PC-3 (cell line): ENCODE data around the gene C19orf33. TPM values are rescaled to one million over a fixed set of nuclear protein-coding genes. Genes with fewer than 3 reads are reported as not detected.

Experiments
- ATAC-seq: fragments of 200-7000 bp; cut with Tn5 transposase; 2 replicates; pipeline ENCODE4 v1.9.1; 2020; ENCODE audit warnings: mild to moderate bottlenecking, moderate library complexity
- BruUV-seq: library from RNA; stranded (reverse); fragments of 400-500 nt; replicated peaks from 2 replicates; lab custom pipeline; 2021; lab: Mats Ljungman, UMichigan
- CTCF ChIA-PET: fragments of 300-600 bp; sonication (Branson Sonifier 250); formaldehyde crosslinking; loops from one replicate; lab custom pipeline; 2022; ENCODE audit warnings: antibody characterized with exemption; lab: Charles Lee
- POLR2A ChIA-PET: fragments of 300-600 bp; sonication (Branson Sonifier 250); formaldehyde crosslinking; loops from one replicate; lab custom pipeline; 2022; ENCODE audit warnings: antibody characterized with exemption; ENCODE audit not compliant: unreplicated experiment; lab: Charles Lee
- DNase-seq: peaks from one replicate; pipeline ENCODE4 v3.0.0-alpha.2; 2015
- H2AFZ ChIP-seq: fragments of 300-600 bp; sonication (generic); 2 replicates; pipeline ENCODE4 v1.6.0; 2016; ENCODE audit warnings: antibody characterized with exemption, low read length
- H3F3A ChIP-seq: fragments of 300-600 bp; sonication (generic); one replicate; pipeline ENCODE4 v1.6.0; 2017; ENCODE audit warnings: antibody characterized with exemption, low read length, control low read depth, mild to moderate bottlenecking; ENCODE audit not compliant: unreplicated experiment
- H3K27ac ChIP-seq: fragments of 300-600 bp; sonication (generic); 2 replicates; pipeline ENCODE4 v1.5.1; 2016; ENCODE audit warnings: mild to moderate bottlenecking, low read length
- H3K27me3 ChIP-seq: fragments of 300-600 bp; sonication (generic); 2 replicates; pipeline ENCODE4 v1.6.1; 2016; ENCODE audit warnings: low read length, mixed read lengths
- H3K36me3 ChIP-seq: fragments of 300-600 bp; sonication (generic); 2 replicates; pipeline ENCODE4 v1.6.1; 2016; ENCODE audit warnings: low read depth, mixed run types, low read length, mixed read lengths
- H3K4me1 ChIP-seq: fragments of 300-600 bp; sonication (generic); 2 replicates; pipeline ENCODE4 v1.5.1; 2016; ENCODE audit warnings: low read length; ENCODE audit not compliant: insufficient read depth
- H3K4me2 ChIP-seq: fragments of 300-600 bp; sonication (generic); 2 replicates; pipeline ENCODE4 v1.6.0; 2016; ENCODE audit warnings: low read length
- H3K4me3 ChIP-seq: fragments of 300-600 bp; sonication (generic); 2 replicates; pipeline ENCODE4 v1.5.1; 2016; ENCODE audit warnings: mild to moderate bottlenecking, low read length, mixed read lengths
- H3K79me2 ChIP-seq: fragments of 300-600 bp; sonication (generic); 2 replicates; pipeline ENCODE4 v1.6.1; 2017; ENCODE audit warnings: low read length, mixed read lengths
- H3K9ac ChIP-seq: fragments of 300-600 bp; sonication (generic); 2 replicates; pipeline ENCODE4 v1.6.0; 2016; ENCODE audit warnings: mild to moderate bottlenecking, low read length
- H3K9me2 ChIP-seq: fragments of 300-600 bp; sonication (generic); replicated peaks from 2 replicates; pipeline ENCODE4 v1.6.1; 2016; ENCODE audit warnings: mixed run types, low read length, mixed read lengths
- H3K9me3 ChIP-seq: fragments of 300-600 bp; sonication (generic); 2 replicates; pipeline ENCODE4 v1.6.1; 2016; ENCODE audit warnings: low read length, mixed read lengths
- H4K20me1 ChIP-seq: fragments of 300-600 bp; sonication (generic); 2 replicates; pipeline ENCODE4 v1.6.1; 2016; ENCODE audit warnings: low read length, mixed read lengths
- CTCF ChIP-seq: fragments of 300-600 bp; sonication (generic); conservative IDR thresholded peaks from 2 replicates; pipeline ENCODE4 v1.5.1; 2017; ENCODE audit warnings: antibody characterized with exemption, low read depth, mild to moderate bottlenecking, low read length
- EZH2 ChIP-seq: fragments of 300-600 bp; sonication (generic); IDR thresholded peaks from one replicate; pipeline ENCODE4 v1.6.1; 2017; ENCODE audit warnings: antibody characterized with exemption, mild to moderate bottlenecking, low read length; ENCODE audit not compliant: unreplicated experiment
- EZH2phosphoT487 ChIP-seq: fragments of 300-600 bp; sonication (generic); IDR thresholded peaks from 2 replicates; pipeline ENCODE4 v1.6.1; 2018; ENCODE audit warnings: mild to moderate bottlenecking, antibody characterized with exemption, low read length, borderline replicate concordance
- intact Hi-C: fragments of 100-400 bp; cut with micrococcal nuclease; formaldehyde crosslinking; loops from 2 replicates; pipeline ENCODE4 v1.9.0; 2023
- total RNA-seq: library from RNA; depleted of rRNA; stranded (reverse); fragments of >200 nt; gene quantifications from 2 replicates; pipeline ENCODE4 v1.2.3, GENCODE V29; 2014

C19orf33 gene
- total RNA-seq, 1 experiment from 2014 or later, result 212 TPM

- Histone ChIP-seq H3K9me2 (no peaks in the 10 kb centered on the region), H3K36me3 (no peaks in the 10 kb centered on the region), H3K27me3 (no peaks in the 10 kb centered on the region), H3K79me2 (peaks cover 65% of the 10 kb centered on the region), H3K4me1 (peaks cover 59% of the 10 kb centered on the region), H3K9ac (peak overlapping the region; percentile 86), H3F3A (no peaks in the 10 kb centered on the region), H3K4me3 (peak overlapping the region; percentile 91), H3K9me3 (no peaks in the 10 kb centered on the region), H3K27ac (peak overlapping the region; percentile 73), H4K20me1 (peaks cover 18% of the 10 kb centered on the region), H2AFZ (no peak overlapping the region), H3K4me2 (peak overlapping the region; percentile 85)
- POLR2A ChIA-PET, result interaction anchor here (0.6 to 1.9 kb wide), 3 partner anchors 24 to 766 kb away, joined by 3 to 7 read pairs (median 5); partner anchors contain the start of gene FBXO27
- peak; percentile 37 for DNase-seq
- ATAC-seq, result no peak
- intact Hi-C loops, result loop anchor here (2.0 kb wide), 1 partner anchor 39 kb away; the partner anchor contains the start of gene C19orf33
- no peak for TF ChIP-seq EZH2phosphoT487
- TF ChIP-seq EZH2, result no peak
- no peak for TF ChIP-seq CTCF
- no TSS peak for BruUV-seq
- CTCF ChIA-PET, result no interaction called here
Measured at GRCh38 chr19:38265921-38266429, 38.1 kb upstream of the C19orf33 start.

- Histone ChIP-seq H3K4me3 (peak overlapping the region; percentile 91), H3K9me2 (no peaks in the 10 kb centered on the region), H3K27ac (peak overlapping the region; percentile 73), H3F3A (no peaks in the 10 kb centered on the region), H3K36me3 (no peaks in the 10 kb centered on the region), H4K20me1 (peaks cover 18% of the 10 kb centered on the region), H3K4me2 (peak overlapping the region; percentile 85), H3K4me1 (peaks cover 65% of the 10 kb centered on the region), H3K9ac (peak overlapping the region; percentile 86), H3K9me3 (no peaks in the 10 kb centered on the region), H3K27me3 (no peaks in the 10 kb centered on the region), H2AFZ (no peak overlapping the region), H3K79me2 (peaks cover 76% of the 10 kb centered on the region)
- POLR2A ChIA-PET, result interaction anchor here (0.6 to 1.9 kb wide), 5 partner anchors 9 to 765 kb away, joined by 3 to 10 read pairs (median 6); partner anchors contain the start of gene FBXO27
- DNase-seq, result peak; percentile 69
- intact Hi-C loops, result loop anchor here (2.0 kb wide), 1 partner anchor 38 kb away; the partner anchor contains the start of gene C19orf33
- TF ChIP-seq CTCF (no peak), EZH2phosphoT487 (no peak), EZH2 (no peak)
- ATAC-seq, result peak; percentile 16
- CTCF ChIA-PET, result interaction anchor here (0.7 kb wide), 1 partner anchor 32 kb away, joined by 9 read pairs; no protein-coding TSS in a partner anchor
- BruUV-seq, result TSS peak; percentile 62
Measured at GRCh38 chr19:38266981-38267597, 37.0 kb upstream of the C19orf33 start.
